Bronchial epithelial cell (primary cell): Measurements from ENCODE around the gene OLIG1. TPM values are rescaled to one million over a fixed set of nuclear protein-coding genes. Genes with fewer than 3 reads are reported as not detected.

ENCODE experiments used
- DNase-seq: peaks from one replicate; pipeline ENCODE4 v3.0.0-alpha.2; 2010; ENCODE audit warnings: low read depth
- FAIRE-seq: peaks from 2 replicates; lab custom pipeline; 2011; peaks lifted over from hg19 to GRCh38; lab: Jason Lieb, UNC
- H3K27me3 ChIP-seq: 2 replicates; pipeline ENCODE4 v1.5.1; 2011; ENCODE audit warnings: low read length; ENCODE audit not compliant: control insufficient read depth, insufficient read depth
- H3K36me3 ChIP-seq: 2 replicates; pipeline ENCODE4 v1.5.1; 2011; ENCODE audit warnings: low read length; ENCODE audit not compliant: control insufficient read depth, insufficient read depth
- H3K4me3 ChIP-seq: 2 replicates; pipeline ENCODE4 v1.5.1; 2011; ENCODE audit warnings: mild to moderate bottlenecking, low read depth, low read length, control low read depth
- CTCF ChIP-seq: IDR thresholded peaks from 2 replicates; pipeline ENCODE4 v1.5.1; 2011; ENCODE audit warnings: mild to moderate bottlenecking, moderate library complexity, low read length, control low read depth, inconsistent platforms; ENCODE audit not compliant: insufficient read depth, severe bottlenecking
- total RNA-seq: library from RNA; depleted of rRNA; stranded (reverse); fragments of >200 nt; gene quantifications from 2 replicates; pipeline ENCODE4 v1.2.1, GENCODE V29; 2014

The OLIG1 gene
- total RNA-seq, 1 donor from 2014 or later: not detected

GRCh38 chr21:33078907-33079582 is 9.1 kb downstream of the OLIG1 start:
- peaks cover 12% of the 10 kb centered on the region for H3K27me3 ChIP-seq
- DNase-seq (peak; percentile 83), FAIRE-seq (no peak)
- TF ChIP-seq CTCF: no peak
- no peaks in the 10 kb centered on the region for H3K36me3 ChIP-seq
- H3K4me3 ChIP-seq: no peak overlapping the region

DNA sequence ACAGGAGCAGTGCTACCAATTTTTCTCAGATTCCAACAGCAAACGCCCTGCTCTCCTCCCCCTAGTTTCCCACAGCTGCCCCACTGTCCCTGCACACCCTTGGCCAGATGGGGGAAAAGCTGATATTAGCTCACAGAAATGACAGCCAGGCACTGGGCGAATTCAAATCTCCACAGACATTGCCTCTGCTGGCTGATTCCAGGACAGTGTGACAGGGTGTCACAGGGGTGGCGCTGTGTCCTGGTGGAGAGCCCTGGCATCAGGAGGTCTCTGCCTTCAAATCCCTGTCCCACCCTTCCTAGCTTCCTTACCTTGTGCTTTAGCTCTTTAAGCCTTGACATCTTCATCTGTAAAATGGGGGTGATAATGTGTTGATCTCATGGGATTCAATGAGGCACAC is 10.4 kb downstream of the OLIG1 start:
- Histone ChIP-seq H3K4me3 (no peak overlapping the region), H3K27me3 (peaks cover 9% of the 10 kb centered on the region), H3K36me3 (no peaks in the 10 kb centered on the region)
- no peak for DNase-seq
- FAIRE-seq: peak; percentile 36
- no peak for TF ChIP-seq CTCF

GRCh38 chr21:33080776-33081175 is 10.8 kb downstream of the OLIG1 start:
- no peaks in the 10 kb centered on the region for H3K36me3 ChIP-seq
- FAIRE-seq (no peak), DNase-seq (no peak)
- no peak for TF ChIP-seq CTCF
- no peak overlapping the region for H3K4me3 ChIP-seq
- H3K27me3 ChIP-seq: peaks cover 9% of the 10 kb centered on the region

DNA sequence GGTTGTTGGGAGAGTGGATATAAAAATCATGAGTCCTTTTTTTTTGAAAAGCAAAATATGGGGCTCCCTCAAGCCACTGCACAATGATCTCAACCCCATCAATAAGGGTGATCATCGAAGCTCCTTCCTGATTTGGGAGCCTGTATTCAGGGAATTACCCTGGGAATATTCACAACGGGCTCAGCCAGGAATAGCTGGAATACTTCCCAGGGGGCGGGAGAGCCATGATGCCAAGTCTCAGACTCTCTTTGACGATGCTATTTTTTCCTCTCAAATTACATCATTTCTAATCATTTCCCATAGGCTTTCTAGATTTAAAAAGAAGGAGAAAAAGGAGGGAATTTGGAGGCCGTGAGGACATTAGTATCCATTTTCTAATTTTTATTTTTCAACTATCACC is 18.4 kb downstream of the OLIG1 start:
- H3K27me3 ChIP-seq: peaks cover 3% of the 10 kb centered on the region
- H3K36me3 ChIP-seq: no peaks in the 10 kb centered on the region
- no peak for TF ChIP-seq CTCF
- no peak overlapping the region for H3K4me3 ChIP-seq
- FAIRE-seq (no peak), DNase-seq (no peak)

- no peak for DNase-seq
- TF ChIP-seq CTCF: no peak
- no peak for FAIRE-seq
- H3K4me3 ChIP-seq: no peak overlapping the region
- peaks cover 3% of the 10 kb centered on the region for H3K27me3 ChIP-seq
- no peaks in the 10 kb centered on the region for H3K36me3 ChIP-seq
Measured at GRCh38 chr21:33089395-33090119, 19.6 kb downstream of the OLIG1 start.
